Trophoblast cell (in vitro differentiated cells and primary cell): ENCODE measurements around the gene TBL3.

ENCODE experiments used
- DNase-seq, 2 donors: peaks; one replicate each; pipeline ENCODE4 v3.0.0-alpha.2; 2016
- H2AFZ ChIP-seq: 2 replicates; pipeline ENCODE4 v1.6.1; 2013; ENCODE audit warnings: low read length, moderate library complexity, mild to moderate bottlenecking; ENCODE audit not compliant: insufficient read depth, poor library complexity
- H2AK5ac ChIP-seq: 2 replicates; pipeline ENCODE4 v1.6.1; 2013; ENCODE audit warnings: mild to moderate bottlenecking, low read length
- H2BK120ac ChIP-seq: 2 replicates; pipeline ENCODE4 v1.6.1; 2013; ENCODE audit warnings: low read length, mild to moderate bottlenecking, moderate library complexity; ENCODE audit not compliant: insufficient read depth, poor library complexity
- H2BK12ac ChIP-seq: 2 replicates; pipeline ENCODE4 v1.6.1; 2013; ENCODE audit warnings: mild to moderate bottlenecking, low read length, moderate library complexity
- H2BK5ac ChIP-seq: 2 replicates; pipeline ENCODE4 v1.6.1; 2013; ENCODE audit warnings: low read length, low read depth, moderate library complexity, mild to moderate bottlenecking; ENCODE audit not compliant: poor library complexity
- H3K14ac ChIP-seq: 2 replicates; pipeline ENCODE4 v1.6.1; 2013; ENCODE audit warnings: mild to moderate bottlenecking, low read length
- H3K18ac ChIP-seq: 2 replicates; pipeline ENCODE4 v1.6.1; 2013; ENCODE audit warnings: mild to moderate bottlenecking, low read length
- H3K23ac ChIP-seq: 2 replicates; pipeline ENCODE4 v1.6.1; 2013; ENCODE audit warnings: low read length
- H3K27ac ChIP-seq: 2 replicates; pipeline ENCODE4 v1.5.1; 2013; ENCODE audit warnings: low read depth, mild to moderate bottlenecking, inconsistent platforms, low read length, moderate library complexity
- H3K27me3 ChIP-seq: 2 replicates; pipeline ENCODE4 v1.6.1; 2013; ENCODE audit warnings: inconsistent platforms, mild to moderate bottlenecking, low read length, moderate library complexity; ENCODE audit not compliant: insufficient read depth
- H3K36me3 ChIP-seq, 2 experiments: 1 replicate in 1 of 2; 2 replicates in 1 of 2; pipeline ENCODE4 v1.6.1; 2013; ENCODE audit warnings: low read length in 2 of 2, mild to moderate bottlenecking in 2 of 2, moderate library complexity in 1 of 2; ENCODE audit not compliant: insufficient read depth in 2 of 2, control insufficient read depth in 1 of 2
- H3K4ac ChIP-seq: 2 replicates; pipeline ENCODE4 v1.6.1; 2013; ENCODE audit warnings: low read depth, mild to moderate bottlenecking, low read length, moderate library complexity
- H3K4me1 ChIP-seq, 2 experiments: 1 replicate in 1 of 2; 2 replicates in 1 of 2; pipeline ENCODE4 v1.6.1; 2013; ENCODE audit warnings: low read length in 2 of 2, mild to moderate bottlenecking in 2 of 2, moderate library complexity in 1 of 2; ENCODE audit not compliant: insufficient read depth in 2 of 2, control insufficient read depth in 1 of 2
- H3K4me2 ChIP-seq: 2 replicates; pipeline ENCODE4 v1.6.1; 2013; ENCODE audit warnings: inconsistent platforms, mild to moderate bottlenecking, low read length, moderate library complexity
- H3K4me3 ChIP-seq: 2 replicates; pipeline ENCODE4 v1.5.1; 2013; ENCODE audit warnings: mild to moderate bottlenecking, low read depth, low read length, inconsistent platforms
- H3K79me1 ChIP-seq: one replicate; pipeline ENCODE4 v1.6.1; 2013; ENCODE audit warnings: low read length
- H3K79me2 ChIP-seq: 2 replicates; pipeline ENCODE4 v1.6.1; 2013; ENCODE audit warnings: low read length, mild to moderate bottlenecking; ENCODE audit not compliant: control insufficient read depth, insufficient read depth, poor library complexity
- H3K9ac ChIP-seq: 2 replicates; pipeline ENCODE4 v1.6.1; 2013; ENCODE audit warnings: mild to moderate bottlenecking, low read length
- H3K9me3 ChIP-seq: 2 replicates; pipeline ENCODE4 v1.6.1; 2013; ENCODE audit warnings: low read depth, mild to moderate bottlenecking, control low read depth, inconsistent platforms, low read length; ENCODE audit not compliant: insufficient read depth
- H4K12ac ChIP-seq: 2 replicates; pipeline ENCODE4 v1.6.1; 2013; ENCODE audit warnings: low read depth, mild to moderate bottlenecking, low read length, moderate library complexity
- H4K8ac ChIP-seq: 2 replicates; pipeline ENCODE4 v1.6.1; 2013; ENCODE audit warnings: low read depth, mild to moderate bottlenecking, low read length, moderate library complexity
- H4K91ac ChIP-seq: one replicate; pipeline ENCODE4 v1.6.1; 2013; ENCODE audit warnings: low read depth, mild to moderate bottlenecking, low read length, moderate library complexity
- WGBS: extraction: QIAGEN DNeasy Blood & Tissue Kit; methylation state at CpG from one replicate; pipeline ENCODE4 v1.1.7; 2013; ENCODE audit warnings: missing lambda C conversion rate; ENCODE audit not compliant: insufficient read length, insufficient coverage; ENCODE audit errors: extremely low coverage; 5-methylcytosine and 5-hydroxymethylcytosine counted together

The TBL3 gene

DNA sequence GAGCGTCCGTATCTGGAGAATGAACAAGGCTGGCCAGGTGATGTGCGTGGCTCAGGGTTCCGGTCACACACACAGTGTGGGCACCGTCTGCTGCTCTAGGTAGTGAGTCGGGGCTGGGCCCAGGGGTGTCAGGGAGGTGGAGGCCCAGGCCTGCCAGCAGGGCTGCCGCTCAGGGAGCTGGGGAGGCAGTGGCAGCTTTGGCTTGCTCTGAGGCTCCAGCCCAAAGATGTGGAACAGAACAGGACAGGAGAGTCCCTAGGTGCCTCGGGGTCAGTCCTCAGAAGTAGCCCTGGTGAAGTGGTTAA is 4.3 kb downstream of the TBL3 start:
- Histone ChIP-seq H3K18ac (no peak overlapping the region), H3K4me1 (peaks cover 18 to 21% of the 10 kb centered on the region in 2 experiments), H3K14ac (no peak overlapping the region), H3K9me3 (peaks cover 8% of the 10 kb centered on the region), H3K4ac (no peak overlapping the region), H3K23ac (no peak overlapping the region), H2AK5ac (no peak overlapping the region), H3K4me2 (no peak overlapping the region), H3K27ac (no peak overlapping the region), H2BK120ac (no peak overlapping the region), H4K8ac (no peak overlapping the region), H3K79me1 (peaks cover 10% of the 10 kb centered on the region), H3K79me2 (peaks cover 11% of the 10 kb centered on the region), H3K27me3 (peaks cover 21% of the 10 kb centered on the region), H2AFZ (no peak overlapping the region), H2BK5ac (no peak overlapping the region), H4K12ac (no peak overlapping the region), H4K91ac (no peak overlapping the region), H2BK12ac (no peak overlapping the region), H3K4me3 (no peak overlapping the region), H3K9ac (no peak overlapping the region), H3K36me3 (peaks cover 44 to 46% of the 10 kb centered on the region in 2 experiments)
- WGBS: no CpG with 5 or more reads among the region's 8 CpGs
- DNase-seq: no peak

DNA sequence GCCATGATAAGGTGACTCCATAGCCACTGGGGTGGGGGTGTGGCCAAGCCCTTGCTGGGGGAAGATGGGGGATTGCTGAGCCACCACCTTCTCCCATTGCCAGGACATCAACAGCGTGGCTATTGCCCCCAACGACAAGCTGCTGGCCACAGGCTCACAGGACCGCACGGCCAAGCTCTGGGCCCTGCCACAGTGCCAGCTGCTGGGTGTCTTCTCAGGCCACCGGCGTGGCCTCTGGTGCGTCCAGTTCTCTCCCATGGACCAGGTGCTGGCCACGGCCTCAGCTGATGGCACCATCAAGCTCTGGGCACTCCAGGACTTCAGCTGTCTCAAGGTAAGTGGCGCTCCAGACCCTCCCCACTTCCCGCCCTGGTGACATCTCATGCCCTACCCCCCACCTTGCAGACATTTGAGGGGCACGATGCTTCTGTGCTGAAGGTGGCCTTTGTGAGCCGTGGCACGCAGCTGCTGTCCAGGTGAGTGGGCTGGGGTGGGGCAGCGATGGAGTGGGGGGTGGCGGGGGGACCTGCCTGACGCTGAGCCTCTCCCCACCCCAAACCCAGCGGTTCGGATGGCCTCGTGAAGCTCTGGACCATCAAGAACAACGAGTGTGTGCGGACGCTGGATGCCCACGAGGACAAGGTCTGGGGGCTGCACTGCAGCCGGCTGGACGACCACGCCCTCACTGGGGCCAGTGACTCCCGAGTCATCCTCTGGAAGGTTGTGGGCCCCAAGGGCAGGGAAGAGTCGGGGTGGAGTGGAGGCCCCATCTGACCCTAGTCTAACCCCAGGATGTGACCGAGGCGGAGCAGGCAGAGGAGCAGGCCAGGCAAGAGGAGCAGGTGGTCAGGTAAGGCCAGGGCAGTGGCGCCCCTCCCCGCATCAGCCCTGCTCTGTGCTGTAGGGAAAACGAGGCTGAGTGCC is 5.4 kb downstream of the TBL3 start:
- H2AK5ac ChIP-seq: no peak overlapping the region
- H2BK120ac ChIP-seq: no peak overlapping the region
- H4K8ac ChIP-seq: no peak overlapping the region
- H3K36me3 ChIP-seq: peaks cover 44 to 46% of the 10 kb centered on the region in 2 experiments
- H2BK12ac ChIP-seq: no peak overlapping the region
- no peak overlapping the region for H4K12ac ChIP-seq
- H3K79me2 ChIP-seq: peaks cover 6% of the 10 kb centered on the region
- H3K27ac ChIP-seq: no peak overlapping the region
- no CpG with 5 or more reads among the region's 33 CpGs for WGBS
- no peak overlapping the region for H3K18ac ChIP-seq
- H3K27me3 ChIP-seq: peaks cover 31% of the 10 kb centered on the region
- H3K4me1 ChIP-seq: peaks cover 16 to 19% of the 10 kb centered on the region in 2 experiments
- no peak overlapping the region for H3K4me3 ChIP-seq
- no peak overlapping the region for H3K9ac ChIP-seq
- no peak overlapping the region for H4K91ac ChIP-seq
- H2BK5ac ChIP-seq: no peak overlapping the region
- H3K79me1 ChIP-seq: peaks cover 4% of the 10 kb centered on the region
- H3K4ac ChIP-seq: no peak overlapping the region
- DNase-seq: no peak
- no peak overlapping the region for H3K4me2 ChIP-seq
- H3K14ac ChIP-seq: no peak overlapping the region
- H3K9me3 ChIP-seq: peaks cover 8% of the 10 kb centered on the region
- H3K23ac ChIP-seq: no peak overlapping the region
- H2AFZ ChIP-seq: no peak overlapping the region

DNA sequence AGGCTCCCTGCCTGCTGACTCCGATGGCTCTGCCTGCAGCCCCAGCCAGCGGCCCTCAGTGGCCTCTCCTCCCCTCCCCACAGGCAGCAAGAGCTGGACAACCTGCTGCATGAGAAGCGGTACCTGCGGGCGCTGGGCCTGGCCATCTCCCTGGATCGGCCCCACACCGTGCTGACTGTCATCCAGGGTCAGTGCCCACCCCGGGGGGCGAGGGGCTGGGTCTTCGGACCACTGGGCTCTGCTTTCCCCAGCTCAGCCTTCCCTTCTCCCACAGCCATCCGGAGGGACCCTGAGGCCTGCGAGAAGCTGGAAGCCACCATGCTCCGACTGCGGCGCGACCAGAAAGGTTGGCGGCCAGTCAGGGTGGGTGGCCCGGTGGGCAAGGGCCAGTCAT is 6.0 kb downstream of the TBL3 start:
- Histone ChIP-seq H3K14ac (no peak overlapping the region), H3K27ac (no peak overlapping the region), H3K79me2 (no peaks in the 10 kb centered on the region), H3K27me3 (peaks cover 37% of the 10 kb centered on the region), H3K4me2 (no peak overlapping the region), H2BK120ac (no peak overlapping the region), H3K4ac (no peak overlapping the region), H2BK5ac (no peak overlapping the region), H2AK5ac (no peak overlapping the region), H2AFZ (no peak overlapping the region), H3K23ac (no peak overlapping the region), H3K4me1 (peaks cover 11 to 14% of the 10 kb centered on the region in 2 experiments), H2BK12ac (no peak overlapping the region), H3K79me1 (peaks cover 3% of the 10 kb centered on the region), H3K4me3 (no peak overlapping the region), H4K8ac (no peak overlapping the region), H4K91ac (no peak overlapping the region), H3K18ac (no peak overlapping the region), H4K12ac (no peak overlapping the region), H3K36me3 (peaks cover 44 to 46% of the 10 kb centered on the region in 2 experiments), H3K9me3 (peaks cover 8% of the 10 kb centered on the region), H3K9ac (no peak overlapping the region)
- no CpG with 5 or more reads among the region's 18 CpGs for WGBS
- no peak for DNase-seq

DNA sequence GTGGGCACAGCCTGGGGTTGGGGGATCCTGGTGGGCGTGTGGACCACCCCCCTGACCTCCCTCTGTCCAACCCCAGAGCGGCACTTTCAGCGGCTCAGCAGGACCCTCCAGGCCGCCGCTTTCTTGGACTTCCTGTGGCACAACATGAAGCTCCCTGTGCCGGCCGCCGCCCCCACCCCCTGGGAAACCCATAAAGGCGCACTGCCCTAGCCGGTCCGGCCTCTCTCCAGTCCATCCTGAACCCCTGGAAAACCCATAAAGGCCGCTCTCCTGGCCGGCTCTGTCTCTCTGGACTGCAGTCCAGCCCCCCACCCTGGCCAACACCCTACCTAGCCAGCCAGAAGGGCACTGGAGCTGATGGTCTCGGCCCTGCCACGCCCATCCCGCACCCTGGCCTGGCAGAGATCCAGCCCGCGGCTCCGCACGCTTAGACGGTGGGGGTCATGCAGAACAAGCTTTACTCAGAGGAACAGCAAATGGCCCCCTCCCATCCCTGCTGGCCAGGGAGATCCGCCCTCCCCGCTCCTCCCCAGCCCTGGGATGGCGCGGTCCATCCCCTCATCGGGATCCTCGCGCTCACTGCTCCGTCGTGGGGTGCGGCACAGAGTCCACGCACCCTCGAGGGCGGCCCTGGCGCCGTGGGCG is 6.7 kb downstream of the TBL3 start:
- peaks cover 44 to 46% of the 10 kb centered on the region in 2 experiments for H3K36me3 ChIP-seq
- no peak overlapping the region for H3K4ac ChIP-seq
- no peak for DNase-seq
- H3K23ac ChIP-seq: no peak overlapping the region
- no peak overlapping the region for H3K18ac ChIP-seq
- no peak overlapping the region for H2BK120ac ChIP-seq
- peak overlapping the region; percentile 15 for H3K14ac ChIP-seq
- peaks cover 37% of the 10 kb centered on the region for H3K27me3 ChIP-seq
- peak overlapping the region; percentile 47 for H4K8ac ChIP-seq
- H3K27ac ChIP-seq: no peak overlapping the region
- no peak overlapping the region for H2BK12ac ChIP-seq
- H4K12ac ChIP-seq: no peak overlapping the region
- H3K4me2 ChIP-seq: peak overlapping the region; percentile 66
- H4K91ac ChIP-seq: peak overlapping the region; percentile 23
- H3K9me3 ChIP-seq: peaks cover 8% of the 10 kb centered on the region
- H2BK5ac ChIP-seq: no peak overlapping the region
- peak overlapping the region; percentile 40 for H3K4me3 ChIP-seq
- no CpG with 5 or more reads among the region's 37 CpGs for WGBS
- H2AFZ ChIP-seq: no peak overlapping the region
- no peaks in the 10 kb centered on the region for H3K79me2 ChIP-seq
- H2AK5ac ChIP-seq: peak overlapping the region; percentile 5
- H3K4me1 ChIP-seq: peaks cover 10 to 15% of the 10 kb centered on the region in 2 experiments
- H3K9ac ChIP-seq: peak overlapping the region; percentile 43
- H3K79me1 ChIP-seq: peaks cover 3% of the 10 kb centered on the region
